Measurements from ENCODE around the gene RAB3GAP2. TPM values are rescaled to one million over a fixed set of nuclear protein-coding genes. Genes with fewer than 3 reads are reported as not detected.
"Not testable (repeated sequence)": the region's sequence is repeated elsewhere in the genome, so short reads cannot be mapped to it uniquely, and the experiment has no call there.

The RAB3GAP2 gene, protein sequence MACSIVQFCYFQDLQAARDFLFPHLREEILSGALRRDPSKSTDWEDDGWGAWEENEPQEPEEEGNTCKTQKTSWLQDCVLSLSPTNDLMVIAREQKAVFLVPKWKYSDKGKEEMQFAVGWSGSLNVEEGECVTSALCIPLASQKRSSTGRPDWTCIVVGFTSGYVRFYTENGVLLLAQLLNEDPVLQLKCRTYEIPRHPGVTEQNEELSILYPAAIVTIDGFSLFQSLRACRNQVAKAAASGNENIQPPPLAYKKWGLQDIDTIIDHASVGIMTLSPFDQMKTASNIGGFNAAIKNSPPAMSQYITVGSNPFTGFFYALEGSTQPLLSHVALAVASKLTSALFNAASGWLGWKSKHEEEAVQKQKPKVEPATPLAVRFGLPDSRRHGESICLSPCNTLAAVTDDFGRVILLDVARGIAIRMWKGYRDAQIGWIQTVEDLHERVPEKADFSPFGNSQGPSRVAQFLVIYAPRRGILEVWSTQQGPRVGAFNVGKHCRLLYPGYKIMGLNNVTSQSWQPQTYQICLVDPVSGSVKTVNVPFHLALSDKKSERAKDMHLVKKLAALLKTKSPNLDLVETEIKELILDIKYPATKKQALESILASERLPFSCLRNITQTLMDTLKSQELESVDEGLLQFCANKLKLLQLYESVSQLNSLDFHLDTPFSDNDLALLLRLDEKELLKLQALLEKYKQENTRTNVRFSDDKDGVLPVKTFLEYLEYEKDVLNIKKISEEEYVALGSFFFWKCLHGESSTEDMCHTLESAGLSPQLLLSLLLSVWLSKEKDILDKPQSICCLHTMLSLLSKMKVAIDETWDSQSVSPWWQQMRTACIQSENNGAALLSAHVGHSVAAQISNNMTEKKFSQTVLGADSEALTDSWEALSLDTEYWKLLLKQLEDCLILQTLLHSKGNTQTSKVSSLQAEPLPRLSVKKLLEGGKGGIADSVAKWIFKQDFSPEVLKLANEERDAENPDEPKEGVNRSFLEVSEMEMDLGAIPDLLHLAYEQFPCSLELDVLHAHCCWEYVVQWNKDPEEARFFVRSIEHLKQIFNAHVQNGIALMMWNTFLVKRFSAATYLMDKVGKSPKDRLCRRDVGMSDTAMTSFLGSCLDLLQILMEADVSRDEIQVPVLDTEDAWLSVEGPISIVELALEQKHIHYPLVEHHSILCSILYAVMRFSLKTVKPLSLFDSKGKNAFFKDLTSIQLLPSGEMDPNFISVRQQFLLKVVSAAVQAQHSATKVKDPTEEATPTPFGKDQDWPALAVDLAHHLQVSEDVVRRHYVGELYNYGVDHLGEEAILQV (N-terminal part only)
- polyA plus RNA-seq (2012; ENCODE audit: low read depth, missing spikeins): 14.1 TPM

DNA sequence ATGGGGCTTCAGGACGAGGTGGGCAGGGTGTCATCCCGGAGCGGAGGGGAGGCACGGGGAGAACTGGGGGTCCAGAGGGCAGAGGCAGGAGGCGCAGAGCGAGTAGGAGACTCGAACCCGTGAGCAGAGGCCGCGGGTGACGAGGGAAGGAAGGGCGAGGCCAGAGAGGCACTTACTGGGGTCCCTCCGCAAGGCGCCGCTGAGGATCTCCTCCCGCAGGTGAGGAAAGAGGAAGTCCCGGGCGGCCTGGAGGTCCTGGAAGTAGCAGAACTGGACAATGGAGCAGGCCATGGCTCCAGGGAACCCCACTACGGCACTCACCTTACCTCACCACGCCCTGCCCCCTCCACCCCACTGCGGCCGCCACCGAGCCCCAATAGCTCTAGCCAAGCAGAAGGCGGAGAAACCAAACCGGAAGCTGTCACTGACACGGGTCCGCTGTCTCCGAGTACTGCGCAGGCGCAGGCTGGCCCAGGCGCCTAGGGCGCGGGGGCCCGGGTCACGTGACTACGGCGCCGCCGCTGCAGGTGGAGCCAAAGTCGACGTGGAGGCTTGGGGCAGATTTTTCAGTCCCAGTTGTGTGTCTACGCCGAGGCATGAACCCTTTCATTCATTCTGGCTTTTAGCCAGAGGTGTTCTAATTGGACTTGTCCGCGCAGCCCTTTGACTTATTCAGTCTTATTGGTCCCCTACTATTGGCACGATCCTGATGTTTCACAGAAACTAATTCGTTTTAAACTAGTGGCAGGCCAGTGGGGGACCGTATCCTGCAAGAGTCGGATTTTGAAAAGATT is at the start of gene RAB3GAP2:
TSS of gene RAB3GAP2 (minus strand) at position 407 of the 794 bp plus-strand sequence. CDS start at position 291, 116 bp downstream.
- FAIRE-seq: peak; percentile 99

DNA sequence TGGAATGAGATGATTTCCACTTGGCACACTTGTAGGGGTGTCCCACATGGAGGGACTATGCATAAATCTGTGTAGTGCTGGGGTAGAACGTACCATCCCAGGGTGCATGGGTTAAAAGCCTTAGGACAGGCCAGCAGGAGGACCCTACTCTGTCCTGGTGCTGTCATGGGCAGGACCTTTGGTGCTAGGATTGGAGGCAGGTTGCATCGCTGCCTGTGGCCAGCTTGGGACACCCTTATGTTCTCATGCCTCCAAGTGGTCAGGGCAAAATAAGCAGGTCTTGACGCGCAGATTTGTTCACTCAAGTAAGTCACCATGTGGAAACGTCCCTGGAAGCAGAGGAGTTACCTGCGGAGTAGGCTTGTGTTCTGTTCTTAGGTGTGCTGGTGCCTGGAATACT is 49.5 kb upstream of the RAB3GAP2 start:
- TF ChIP-seq POLR2AphosphoS5 (IDR thresholded peaks at IDR 0.05; ENCODE audit: low read depth, low read length) (no peak), POLR2A (IDR thresholded peaks at IDR 0.05; ENCODE audit: low read depth, low read length) (no peak), TAF1 (IDR thresholded peaks at IDR 0.05; ENCODE audit: low read depth, low read length) (no peak), SPI1 (IDR thresholded peaks at IDR 0.05; ENCODE audit: low read depth, low read length) (no peak), POU2F2 (IDR thresholded peaks at IDR 0.05; ENCODE audit: low read depth, low read length) (no peak), PAX5 (IDR thresholded peaks at IDR 0.05; ENCODE audit: insufficient read depth, low read length, severe bottlenecking) (no peak)
- FAIRE-seq: no peak
- DNase-seq (ENCODE audit: insufficient read length, low spot score): no peak

More for the DNA sequence above, at the start of gene RAB3GAP2:
- peak; percentile 50 for TF ChIP-seq TAF1 (IDR thresholded peaks at IDR 0.05; ENCODE audit: low read depth, low read length)
- no peak for TF ChIP-seq PAX5 (IDR thresholded peaks at IDR 0.05; ENCODE audit: insufficient read depth, low read length, severe bottlenecking)
- TF ChIP-seq POU2F2 (IDR thresholded peaks at IDR 0.05; ENCODE audit: low read depth, low read length): peak; percentile 33; the same call in 1 of the 2 replicates
- peak; percentile 92 for TF ChIP-seq POLR2A (IDR thresholded peaks at IDR 0.05; ENCODE audit: low read depth, low read length)
- peak; percentile 94 for TF ChIP-seq POLR2AphosphoS5 (IDR thresholded peaks at IDR 0.05; ENCODE audit: low read depth, low read length)
- TF ChIP-seq SPI1 (IDR thresholded peaks at IDR 0.05; ENCODE audit: low read depth, low read length): peak; percentile 75
- DNase-seq (ENCODE audit: insufficient read length, low spot score): peak; percentile 87

DNA sequence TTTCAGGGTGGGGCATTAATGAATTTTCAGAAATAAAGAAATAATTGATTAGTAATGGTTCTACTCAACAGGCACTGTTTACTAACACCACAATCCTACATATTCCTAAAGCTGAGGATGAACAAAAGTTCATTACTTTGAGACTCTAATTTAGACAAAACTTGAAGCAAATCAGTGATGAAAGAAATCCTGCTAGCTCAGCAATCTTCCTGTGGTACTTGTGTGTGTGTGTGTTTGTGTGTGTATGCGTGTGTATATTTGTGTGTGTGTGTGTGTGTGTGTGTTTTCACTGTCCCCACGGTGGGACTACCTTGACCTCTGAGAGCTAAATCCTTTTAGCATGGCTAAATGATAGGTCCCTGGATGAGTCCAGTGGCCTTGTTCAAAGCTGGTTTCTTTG is 48.5 kb upstream of the RAB3GAP2 start:
- TF ChIP-seq TAF1 (IDR thresholded peaks at IDR 0.05; ENCODE audit: low read depth, low read length): no peak
- no peak for TF ChIP-seq PAX5 (IDR thresholded peaks at IDR 0.05; ENCODE audit: insufficient read depth, low read length, severe bottlenecking)
- no peak for TF ChIP-seq SPI1 (IDR thresholded peaks at IDR 0.05; ENCODE audit: low read depth, low read length)
- no peak for TF ChIP-seq POU2F2 (IDR thresholded peaks at IDR 0.05; ENCODE audit: low read depth, low read length)
- no peak for TF ChIP-seq POLR2A (IDR thresholded peaks at IDR 0.05; ENCODE audit: low read depth, low read length)
- TF ChIP-seq POLR2AphosphoS5 (IDR thresholded peaks at IDR 0.05; ENCODE audit: low read depth, low read length): no peak
- DNase-seq (ENCODE audit: insufficient read length, low spot score): no peak
- no peak for FAIRE-seq

DNA sequence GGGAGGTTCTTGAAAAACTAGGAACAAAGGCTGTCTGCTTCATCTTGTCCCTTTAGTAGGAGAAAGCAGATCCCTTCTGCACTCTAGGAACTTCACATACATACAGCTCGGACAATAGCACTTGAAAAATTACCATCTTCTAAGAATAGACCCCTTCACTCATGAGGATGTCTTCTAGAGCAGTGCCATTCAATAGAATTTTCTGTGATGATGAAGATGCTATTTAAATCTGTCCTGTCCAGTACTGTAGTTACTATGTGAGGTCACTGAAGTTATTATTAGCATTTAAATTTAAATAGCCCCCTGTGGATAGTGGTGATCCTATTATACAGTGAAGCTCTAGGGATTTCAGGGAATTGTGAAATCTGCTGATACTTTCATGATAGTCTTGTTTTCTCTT is 46.4 kb upstream of the RAB3GAP2 start:
- TF ChIP-seq POU2F2 (IDR thresholded peaks at IDR 0.05; ENCODE audit: low read depth, low read length) (no peak), PAX5 (IDR thresholded peaks at IDR 0.05; ENCODE audit: insufficient read depth, low read length, severe bottlenecking) (no peak), POLR2AphosphoS5 (IDR thresholded peaks at IDR 0.05; ENCODE audit: low read depth, low read length) (no peak), POLR2A (IDR thresholded peaks at IDR 0.05; ENCODE audit: low read depth, low read length) (no peak), TAF1 (IDR thresholded peaks at IDR 0.05; ENCODE audit: low read depth, low read length) (no peak), SPI1 (IDR thresholded peaks at IDR 0.05; ENCODE audit: low read depth, low read length) (no peak)
- DNase-seq (ENCODE audit: insufficient read length, low spot score) (no peak), FAIRE-seq (no peak)

DNA sequence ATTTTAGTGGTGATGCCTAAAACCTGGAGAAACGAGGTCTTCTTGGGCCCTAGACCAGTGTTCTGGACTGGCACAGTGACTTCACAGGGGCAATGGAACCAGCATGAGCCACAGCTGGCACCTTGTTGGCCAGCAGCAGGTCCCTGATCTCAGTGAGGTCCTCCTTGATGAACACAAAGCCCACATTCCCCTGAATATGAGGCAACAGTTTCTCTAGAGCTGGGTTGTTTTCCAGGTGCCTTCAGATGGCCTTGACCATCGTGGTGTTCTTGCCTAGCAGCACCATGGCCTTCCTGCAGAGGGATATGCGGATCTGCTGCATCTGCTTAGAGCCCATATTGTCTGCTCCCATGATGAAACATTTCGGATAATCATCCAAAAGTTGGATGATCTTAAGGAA is 44.9 kb upstream of the RAB3GAP2 start:
- DNase-seq (ENCODE audit: insufficient read length, low spot score): no peak
- no peak for FAIRE-seq
- TF ChIP-seq PAX5 (IDR thresholded peaks at IDR 0.05; ENCODE audit: insufficient read depth, low read length, severe bottlenecking): no peak
- no peak for TF ChIP-seq POLR2A (IDR thresholded peaks at IDR 0.05; ENCODE audit: low read depth, low read length)
- no peak for TF ChIP-seq TAF1 (IDR thresholded peaks at IDR 0.05; ENCODE audit: low read depth, low read length)

DNA sequence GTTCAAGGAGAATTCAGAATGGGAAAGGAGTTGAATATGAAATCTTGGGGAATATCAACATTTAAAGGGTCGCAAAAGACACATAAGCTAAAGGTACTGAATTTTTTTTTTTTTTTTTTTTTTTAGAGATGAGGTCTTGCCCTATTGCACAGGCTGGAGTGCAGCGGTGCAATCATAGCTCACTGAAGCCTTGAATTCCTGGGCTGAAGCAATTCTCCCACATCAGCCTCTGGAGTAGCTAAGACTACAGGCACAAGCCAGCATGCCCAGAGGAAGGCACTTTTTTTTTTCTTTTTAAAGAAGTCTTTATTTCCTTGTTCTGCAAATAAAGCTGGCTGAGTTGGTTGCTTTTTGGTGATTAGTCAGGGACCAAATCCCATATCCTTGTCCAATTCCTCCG is 44.1 kb upstream of the RAB3GAP2 start:
- TF ChIP-seq POLR2AphosphoS5 (IDR thresholded peaks at IDR 0.05; ENCODE audit: low read depth, low read length) (no peak), SPI1 (IDR thresholded peaks at IDR 0.05; ENCODE audit: low read depth, low read length) (no peak), PAX5 (IDR thresholded peaks at IDR 0.05; ENCODE audit: insufficient read depth, low read length, severe bottlenecking) (no peak), TAF1 (IDR thresholded peaks at IDR 0.05; ENCODE audit: low read depth, low read length) (no peak), POLR2A (IDR thresholded peaks at IDR 0.05; ENCODE audit: low read depth, low read length) (no peak), POU2F2 (IDR thresholded peaks at IDR 0.05; ENCODE audit: low read depth, low read length) (no peak)
- FAIRE-seq (no peak), DNase-seq (ENCODE audit: insufficient read length, low spot score) (no peak)

DNA sequence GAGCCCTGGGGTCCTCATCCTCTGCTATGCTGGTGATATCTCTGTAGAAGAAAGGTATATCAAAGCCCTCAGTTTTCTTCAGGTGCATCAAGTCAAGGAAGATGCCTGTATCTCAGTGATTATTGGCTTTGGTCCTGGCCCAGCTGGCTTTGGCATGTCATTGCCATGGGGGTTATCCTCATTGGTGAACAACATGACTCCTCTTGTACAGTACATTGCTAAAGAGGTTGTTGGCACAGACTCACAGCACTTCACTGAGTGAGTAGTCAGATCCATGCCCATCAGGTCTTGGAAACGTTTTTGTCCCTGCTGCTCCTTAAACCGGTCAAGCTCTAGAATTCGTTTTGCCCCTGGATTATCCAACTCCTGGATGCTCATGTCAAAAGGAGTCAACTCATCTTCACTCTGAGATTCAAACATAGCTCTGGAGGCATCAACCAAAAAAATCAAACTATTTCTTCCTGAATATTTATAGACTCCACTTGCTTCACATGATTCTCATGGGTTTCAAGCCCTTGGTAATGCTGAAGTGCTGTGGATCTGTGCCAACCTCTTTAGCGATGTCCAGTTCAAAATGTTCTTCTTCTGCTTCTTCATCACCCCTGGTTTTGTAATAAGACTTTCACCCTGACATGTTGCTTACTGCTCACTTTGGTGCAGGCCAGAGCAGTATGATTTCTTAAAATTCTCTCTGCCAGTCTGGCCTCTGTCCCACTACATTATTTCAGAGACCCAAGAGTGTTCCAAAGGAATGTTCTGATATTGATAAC is 43.0 kb upstream of the RAB3GAP2 start:
- TF ChIP-seq TAF1 (IDR thresholded peaks at IDR 0.05; ENCODE audit: low read depth, low read length) (no peak), POLR2A (IDR thresholded peaks at IDR 0.05; ENCODE audit: low read depth, low read length) (no peak), SPI1 (IDR thresholded peaks at IDR 0.05; ENCODE audit: low read depth, low read length) (no peak)
- FAIRE-seq (no peak), DNase-seq (ENCODE audit: insufficient read length, low spot score) (no peak)

DNA sequence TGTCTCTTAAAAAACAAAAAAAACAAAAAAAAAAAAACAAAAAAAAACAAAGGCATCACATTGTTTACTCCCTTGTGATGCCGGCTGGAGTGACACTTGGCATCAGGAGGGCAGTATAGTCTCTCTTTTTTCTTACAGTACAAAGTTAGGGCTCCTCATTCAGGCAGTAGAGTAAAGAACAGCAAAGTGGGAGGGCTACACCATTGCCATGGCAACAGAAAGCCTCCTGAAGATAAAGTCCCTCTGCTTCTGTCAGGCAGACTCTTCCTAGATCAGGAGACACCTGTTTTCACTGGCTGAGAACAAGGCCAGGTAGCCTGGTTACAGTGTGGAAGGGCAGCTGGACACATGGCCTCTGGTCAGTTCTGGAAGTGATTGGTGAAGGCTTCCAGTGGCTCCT is 41.3 kb upstream of the RAB3GAP2 start:
- no peak for FAIRE-seq
- DNase-seq (ENCODE audit: insufficient read length, low spot score): no peak
- no peak for TF ChIP-seq TAF1 (IDR thresholded peaks at IDR 0.05; ENCODE audit: low read depth, low read length)

DNA sequence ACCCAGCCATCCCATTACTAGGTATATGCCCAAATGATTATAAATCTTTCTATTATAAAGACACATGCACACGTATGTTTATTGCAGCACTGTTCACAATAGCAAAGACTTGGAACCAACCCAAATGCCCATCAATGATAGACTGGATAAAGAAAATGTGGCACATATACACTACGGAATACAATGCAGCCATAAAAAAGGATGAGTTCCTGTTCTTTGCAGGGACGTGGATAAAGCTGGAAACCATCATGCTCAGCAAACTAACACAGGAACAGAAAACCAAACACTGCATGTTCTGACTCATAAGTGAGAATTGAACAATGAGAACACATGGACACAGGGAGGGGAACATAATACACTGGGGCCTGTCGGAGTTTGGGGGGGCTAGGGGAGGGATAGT is 37.9 kb upstream of the RAB3GAP2 start:
- not testable (repeated sequence) for FAIRE-seq; DNase-seq (ENCODE audit: insufficient read length, low spot score)
